SKM-1 (cell line): ENCODE data around the gene PLAAT3.
"Not testable (repeated sequence)": the region's sequence is repeated elsewhere in the genome, so short reads cannot be mapped to it uniquely, and the experiment has no call there.

Experiments
- DNase-seq: peaks from one replicate; lab custom pipeline; 2025; ENCODE audit not compliant: unreplicated experiment; lab: John Stamatoyannopoulos, UW

The PLAAT3 gene

DNA sequence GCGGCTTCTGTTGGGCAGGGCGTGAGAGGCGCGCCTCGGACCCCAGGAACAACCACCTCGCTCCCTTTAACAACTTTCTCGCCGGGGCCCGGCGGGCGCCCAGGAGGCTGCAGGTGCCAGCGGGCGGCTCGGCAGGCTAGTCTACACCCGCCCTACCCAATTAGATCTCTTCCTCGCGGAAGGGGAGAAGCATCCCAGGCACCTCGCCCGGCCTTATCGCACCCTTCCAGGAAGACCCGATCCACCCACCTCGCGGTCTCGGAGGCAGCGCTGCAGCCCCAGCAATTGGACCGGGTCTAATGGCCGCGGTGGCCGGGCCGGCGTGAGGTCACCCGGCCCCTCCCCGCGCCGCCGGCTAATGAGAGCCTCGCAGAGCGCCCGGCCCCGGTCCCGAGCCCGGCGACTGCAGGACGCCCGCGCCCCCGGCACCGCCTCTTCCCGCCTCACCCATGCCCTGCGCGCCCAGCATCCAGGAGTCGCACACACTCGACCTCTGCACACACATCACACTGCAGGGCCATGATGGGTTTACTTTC is at the start of gene PLAAT3:
Gene PLAAT3 (minus strand): TSS at position 298 of the 536 bp plus-strand sequence. CDS start 419 bp downstream, outside the sequence.
- no peak for DNase-seq

DNA sequence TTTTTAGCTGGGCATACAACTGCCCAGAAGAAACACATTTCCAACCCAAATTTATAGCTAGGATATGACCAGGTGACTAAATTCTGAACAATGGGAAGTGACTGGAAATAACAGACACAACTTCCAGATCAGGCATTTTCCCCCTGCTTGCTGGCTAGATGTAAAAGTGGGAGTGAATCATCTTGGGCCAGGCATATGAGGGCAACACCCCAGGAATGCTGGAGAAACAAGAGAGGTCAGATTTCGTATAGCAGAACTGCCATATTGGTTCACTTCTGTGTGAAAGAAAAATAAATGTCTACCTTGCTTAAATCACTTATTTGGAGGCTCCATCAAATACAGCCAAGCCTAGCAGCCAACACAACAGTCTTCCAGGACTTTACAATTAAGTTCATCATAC is 49.6 kb upstream of the PLAAT3 start:
- no peak for DNase-seq

DNA sequence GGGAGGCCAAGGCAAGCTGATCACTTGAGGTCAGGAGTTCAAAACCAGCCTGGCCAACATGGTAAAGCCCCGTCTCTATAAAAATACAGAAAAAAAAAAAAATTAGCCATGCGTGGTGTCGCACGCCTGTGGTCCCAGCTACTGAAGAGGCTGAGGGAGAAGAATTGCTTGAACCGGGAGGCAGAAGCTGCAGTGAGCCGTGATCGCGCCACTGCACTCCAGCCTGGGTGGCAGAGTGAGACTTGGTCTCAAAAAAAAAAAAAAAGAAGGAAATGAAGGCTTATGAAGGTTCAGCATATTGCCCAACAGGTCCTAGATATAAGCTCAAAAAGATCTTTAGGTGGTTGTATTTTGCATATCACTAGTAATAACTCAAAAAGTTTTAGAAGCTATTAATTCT is 46.7 kb upstream of the PLAAT3 start:
- DNase-seq = no peak

DNA sequence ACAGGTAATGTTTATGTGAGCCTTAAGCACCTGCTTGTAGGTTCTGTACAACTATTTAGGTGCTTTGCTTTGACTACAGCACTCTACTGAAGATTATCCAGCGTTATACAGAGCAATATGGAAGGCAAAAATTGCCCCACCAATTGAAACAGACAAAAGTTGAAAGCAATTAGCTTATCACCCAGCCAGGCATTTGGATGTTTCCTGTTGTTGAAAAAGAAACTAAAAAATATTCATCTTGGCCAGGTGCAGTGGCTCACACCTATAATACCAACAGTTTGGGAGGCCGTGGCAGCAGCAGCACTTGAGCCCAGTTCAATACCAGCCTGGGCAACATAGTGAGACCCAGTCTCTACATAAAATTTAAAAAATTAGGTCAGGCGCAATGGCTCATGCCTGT is 38.4 kb upstream of the PLAAT3 start:
- DNase-seq = no peak

DNA sequence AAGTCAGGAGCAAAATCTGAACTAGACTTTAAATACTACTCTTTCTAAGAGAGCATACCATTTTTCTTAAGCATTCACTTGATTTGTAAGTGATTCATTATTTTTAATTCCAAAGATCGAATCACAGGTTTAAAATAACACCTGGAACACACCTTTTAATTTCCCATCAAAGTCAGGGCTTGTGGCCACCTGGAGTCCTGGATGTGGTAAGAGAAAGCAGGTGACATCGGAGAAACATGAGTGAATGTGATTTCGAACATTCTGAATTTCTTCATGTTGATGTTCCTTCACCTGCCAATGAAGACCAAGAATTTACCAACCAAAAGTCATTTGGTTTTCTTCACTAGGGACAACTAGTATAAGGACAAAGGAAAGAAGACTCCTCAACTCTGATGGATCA is 29.0 kb upstream of the PLAAT3 start:
- no peak for DNase-seq

DNA sequence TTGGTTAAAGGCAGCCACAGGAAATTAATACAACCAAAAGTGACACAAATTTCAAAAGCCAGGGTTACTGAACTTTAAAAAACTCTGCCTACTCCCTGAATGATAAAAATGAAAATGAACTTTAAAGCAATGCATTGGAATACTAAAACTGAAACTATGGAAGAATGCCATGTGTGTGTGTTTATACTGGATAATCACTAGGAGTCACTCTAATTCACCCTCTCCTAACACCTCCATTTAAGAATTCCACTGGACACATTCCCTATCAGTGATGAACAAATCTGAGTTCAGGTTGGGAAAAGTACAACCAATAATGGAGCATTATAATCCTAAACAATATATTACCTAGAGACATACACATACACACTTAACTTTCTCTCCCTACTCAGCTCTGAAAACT is 27.5 kb upstream of the PLAAT3 start:
- no peak for DNase-seq

DNA sequence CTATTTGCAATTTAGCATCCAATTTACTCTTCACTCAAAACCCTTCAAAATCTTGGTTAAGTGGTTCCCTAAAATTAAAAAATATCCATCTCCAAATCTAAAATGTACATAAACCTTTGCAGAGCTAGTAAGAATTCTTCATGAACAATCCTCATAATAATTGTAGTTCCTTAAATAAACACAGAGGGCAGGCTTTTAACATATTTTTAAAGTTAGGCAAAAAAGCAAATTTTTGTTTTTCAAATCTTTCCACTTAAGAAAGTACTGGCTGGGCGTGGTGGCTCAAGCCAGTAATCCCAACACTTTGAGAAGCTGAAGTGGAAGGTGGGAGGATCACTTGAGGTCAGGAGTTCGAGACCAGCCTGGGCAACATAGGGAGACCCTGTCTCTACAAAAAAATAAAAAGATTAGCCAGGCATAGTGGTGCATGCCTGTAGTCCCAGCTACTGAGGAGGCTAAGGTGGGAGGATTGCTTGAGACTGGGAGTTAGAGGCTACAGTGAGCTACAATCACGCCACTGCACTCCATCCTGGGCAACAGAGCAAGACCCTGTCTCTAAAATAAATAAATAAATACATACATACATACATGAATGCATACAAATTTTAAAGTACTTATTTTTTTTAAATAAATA is 25.1 kb upstream of the PLAAT3 start:
- no peak for DNase-seq

DNA sequence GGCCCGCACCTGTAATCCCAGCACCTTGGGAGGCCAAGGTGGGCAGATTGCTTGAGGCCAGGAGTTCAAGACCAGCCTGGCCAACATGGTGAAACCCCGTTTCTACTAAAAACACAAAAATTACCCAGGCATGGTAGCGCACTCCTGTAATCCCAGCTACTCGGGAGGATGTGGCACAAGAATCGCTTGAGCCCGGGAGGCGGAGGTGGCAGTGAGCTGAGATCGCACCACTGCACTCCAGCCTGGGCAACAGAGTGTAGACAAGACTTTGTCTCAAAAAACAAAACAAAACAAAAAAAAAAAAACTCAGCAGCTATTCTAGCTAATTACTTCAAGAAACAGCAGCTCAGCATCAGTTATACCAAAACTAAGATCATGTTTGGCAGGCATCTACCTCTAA is 24.2 kb upstream of the PLAAT3 start:
- DNase-seq = not testable (repeated sequence)

DNA sequence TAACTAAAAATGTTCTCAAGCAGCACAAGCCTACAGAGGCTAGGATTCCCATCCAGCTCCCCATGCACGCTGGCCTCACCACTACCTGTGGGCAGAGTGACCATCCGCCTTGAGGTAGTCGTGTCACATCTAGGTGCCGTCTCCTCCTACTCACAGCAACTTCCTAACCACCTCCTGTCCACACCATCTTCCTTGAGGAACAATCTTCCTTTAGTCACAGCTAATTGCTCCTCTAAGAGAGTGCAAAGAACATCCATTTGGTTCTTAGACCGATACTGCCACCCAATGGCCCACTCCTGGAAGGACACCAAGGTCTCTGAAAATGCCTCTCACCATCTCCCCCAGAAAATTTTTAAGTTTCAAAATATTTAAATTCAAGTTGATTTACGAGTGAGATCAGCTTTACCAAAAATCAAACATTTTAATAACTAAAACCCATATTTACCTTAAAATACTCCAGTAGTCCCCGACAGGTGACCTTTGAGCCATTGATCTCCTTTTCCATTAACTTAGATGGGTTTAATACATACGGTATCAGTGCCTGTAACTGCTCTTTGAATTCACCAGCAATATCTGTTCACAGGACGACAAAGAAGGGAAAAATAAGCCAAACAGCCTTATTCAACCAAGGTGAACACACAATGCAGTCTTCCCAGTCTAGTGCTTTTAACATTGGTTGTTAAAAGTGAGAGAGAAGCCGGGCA is 21.7 kb upstream of the PLAAT3 start:
- DNase-seq = peak; percentile 56

DNA sequence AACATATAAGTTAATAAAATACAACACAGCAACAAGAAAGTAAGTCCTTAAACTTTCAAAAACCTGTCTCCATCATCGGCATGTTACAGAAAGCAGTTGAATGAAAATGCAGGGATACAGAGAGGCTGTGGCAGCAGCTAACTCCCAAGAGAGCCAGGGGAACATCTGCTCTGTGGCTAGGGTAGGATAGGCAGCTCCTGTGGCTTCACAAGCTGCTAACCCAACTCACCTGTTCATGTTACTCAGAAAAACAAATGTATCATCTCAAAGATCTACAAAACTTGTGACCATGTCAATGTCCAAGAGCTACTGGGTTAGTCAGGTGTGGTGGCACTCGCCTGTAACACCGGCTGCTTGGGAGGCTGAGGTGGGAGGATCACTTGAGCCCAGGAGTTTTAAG is 15.2 kb upstream of the PLAAT3 start:
- no peak for DNase-seq

DNA sequence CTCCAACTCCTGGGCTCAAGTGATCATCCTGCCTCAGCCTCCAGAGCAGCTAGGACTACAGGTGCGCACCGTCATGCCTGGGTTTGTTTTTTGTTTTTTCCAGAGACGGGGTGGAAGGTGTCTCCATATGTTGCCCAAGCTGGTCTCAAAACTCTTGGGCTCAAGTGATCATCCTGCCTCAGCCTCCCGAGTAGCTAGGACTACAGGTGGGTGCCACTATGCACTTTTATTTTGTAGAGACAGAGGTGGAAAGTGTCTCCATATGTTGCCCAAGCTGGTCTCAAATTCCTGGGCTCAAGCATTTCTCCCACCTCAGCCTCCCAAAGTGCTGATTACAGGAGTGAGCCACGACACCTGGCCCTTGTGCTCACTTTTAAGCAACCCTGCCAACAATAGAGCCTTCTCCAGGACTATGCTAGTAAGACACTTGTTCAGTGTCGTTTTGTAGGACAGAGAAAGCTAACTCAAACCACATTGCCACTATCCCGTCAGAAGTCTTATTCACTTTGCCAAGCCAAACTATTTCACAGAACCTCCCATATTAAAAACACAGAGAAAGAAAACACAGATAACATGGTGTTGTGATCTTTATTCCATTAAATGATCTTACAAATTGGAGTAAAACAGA is 9.4 kb upstream of the PLAAT3 start:
- DNase-seq = no peak

DNA sequence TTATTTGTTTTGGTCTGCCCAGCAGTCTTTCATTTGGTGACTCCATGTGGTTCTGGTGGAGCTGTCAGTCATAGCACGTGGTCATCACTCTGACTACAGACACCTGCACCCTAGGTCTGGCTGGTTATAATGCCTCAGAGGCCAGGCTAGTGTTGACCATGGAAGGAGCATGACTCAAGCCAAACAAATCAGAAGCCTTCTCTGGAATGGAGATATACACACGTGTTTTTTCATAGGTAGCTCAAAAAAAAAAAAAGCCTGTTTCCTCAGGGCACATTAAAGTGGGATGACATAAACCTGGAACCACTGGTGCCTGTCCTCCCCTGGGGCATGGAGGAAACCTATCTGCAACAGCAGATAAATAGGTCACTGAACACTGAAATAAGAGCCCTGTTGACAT is 8.1 kb upstream of the PLAAT3 start:
- no peak for DNase-seq

DNA sequence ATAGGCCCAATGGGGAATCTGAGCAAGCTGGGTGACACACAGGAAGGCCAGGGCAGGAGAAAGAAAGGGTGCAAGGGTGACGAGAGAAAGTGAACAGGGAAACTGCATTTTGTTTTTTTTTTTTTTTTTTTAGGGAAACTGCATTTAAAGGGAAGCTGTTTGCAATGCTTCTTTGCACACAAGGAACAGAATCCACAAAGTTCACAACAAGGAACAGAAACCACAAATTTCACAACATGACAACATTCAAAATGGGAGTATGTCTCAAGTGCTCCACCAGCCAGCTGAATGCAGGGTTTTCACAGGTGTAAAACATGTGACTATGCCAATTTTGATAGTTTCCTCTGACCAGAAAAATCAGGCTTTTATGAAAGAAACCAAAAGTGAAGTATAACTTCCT is 6.8 kb upstream of the PLAAT3 start:
- peak; percentile 75 for DNase-seq

DNA sequence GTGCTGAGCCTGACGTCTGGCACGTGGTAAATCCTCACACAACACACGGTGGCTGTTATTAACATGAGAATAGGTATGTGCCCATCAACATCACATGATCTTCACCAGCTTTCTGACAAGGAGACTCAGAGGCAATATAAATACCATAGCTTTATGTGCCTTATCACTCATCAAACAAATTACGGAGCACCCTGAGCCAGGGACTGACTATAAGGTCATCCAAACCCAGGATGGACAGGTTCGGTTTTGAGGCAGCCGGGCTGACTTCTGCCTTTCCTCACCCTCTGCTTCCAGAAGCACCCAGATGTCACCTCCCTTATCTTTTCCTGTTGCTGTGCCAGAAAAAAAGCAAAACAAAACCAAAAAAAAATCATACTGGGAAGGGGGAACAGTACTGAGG is 5.7 kb upstream of the PLAAT3 start:
- DNase-seq = no peak

DNA sequence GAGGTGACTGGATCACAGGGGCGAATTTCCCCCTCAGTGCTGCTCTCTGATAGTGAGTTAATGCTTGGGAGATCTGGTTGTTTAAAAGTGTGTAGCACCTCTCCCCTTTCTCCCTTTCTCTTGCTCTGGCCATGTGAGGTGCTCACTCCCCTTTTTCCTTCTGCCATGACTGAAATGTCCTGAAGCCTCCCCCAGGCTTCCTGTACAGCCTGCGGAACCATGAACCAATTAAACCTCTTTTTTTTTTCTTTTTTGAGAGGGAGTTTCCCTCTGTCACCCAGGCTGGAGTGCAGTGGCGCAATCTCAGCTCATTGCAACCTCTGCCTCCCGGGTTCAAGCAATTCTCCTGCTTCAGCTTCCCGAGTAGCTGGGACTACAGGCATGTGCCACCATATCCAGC is 3.5 kb upstream of the PLAAT3 start:
- DNase-seq = not testable (repeated sequence)

DNA sequence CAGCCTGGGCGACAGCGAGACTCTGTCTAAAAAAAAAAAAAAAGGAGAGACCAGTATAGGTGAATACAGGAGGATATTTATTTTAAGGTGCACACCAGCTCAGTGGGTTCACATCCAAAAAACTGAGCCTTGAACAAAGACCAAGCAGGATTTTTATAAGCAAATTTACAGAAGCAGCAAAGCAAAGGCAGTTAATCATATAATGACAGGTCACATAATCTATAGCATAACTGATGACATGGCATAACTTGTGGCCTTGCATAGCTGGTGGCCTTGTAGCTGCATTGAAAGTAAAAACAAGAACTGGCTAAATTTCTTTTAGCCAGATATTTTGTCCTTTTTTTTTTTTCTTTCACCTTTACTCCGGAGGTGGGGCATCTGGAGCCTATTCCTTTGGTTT is 2.7 kb upstream of the PLAAT3 start:
- DNase-seq = no peak

DNA sequence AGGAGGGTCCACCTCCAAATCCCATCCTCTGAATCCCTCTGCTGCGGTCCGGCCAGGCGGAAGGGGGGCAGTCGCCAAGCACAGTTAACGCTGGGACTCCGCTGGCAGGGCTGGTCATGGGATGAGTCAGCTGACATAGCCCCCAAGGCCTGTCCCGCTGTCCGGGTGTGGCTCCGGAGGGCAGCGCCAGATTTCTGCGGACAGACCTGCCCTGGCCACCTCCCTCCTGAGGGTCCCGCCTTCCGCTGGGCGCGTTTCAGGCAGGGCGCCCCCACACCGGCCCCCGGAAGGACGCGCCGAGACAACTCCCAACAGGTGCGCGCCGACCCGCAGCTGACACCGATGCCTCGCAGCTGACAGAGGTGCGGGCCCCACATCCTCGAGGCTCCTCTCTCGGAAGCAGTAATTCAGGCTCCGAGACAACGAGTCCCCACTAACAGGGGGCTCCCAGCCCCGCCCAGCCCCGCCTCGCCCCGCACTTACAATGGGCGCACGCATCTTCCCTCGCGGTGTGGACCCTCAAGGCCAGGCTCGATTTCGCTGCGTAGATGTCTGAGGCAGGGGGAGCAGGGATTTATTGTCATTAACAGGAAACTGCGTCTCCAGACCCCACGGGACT is 607 bp downstream of the PLAAT3 start:
- DNase-seq = no peak

DNA sequence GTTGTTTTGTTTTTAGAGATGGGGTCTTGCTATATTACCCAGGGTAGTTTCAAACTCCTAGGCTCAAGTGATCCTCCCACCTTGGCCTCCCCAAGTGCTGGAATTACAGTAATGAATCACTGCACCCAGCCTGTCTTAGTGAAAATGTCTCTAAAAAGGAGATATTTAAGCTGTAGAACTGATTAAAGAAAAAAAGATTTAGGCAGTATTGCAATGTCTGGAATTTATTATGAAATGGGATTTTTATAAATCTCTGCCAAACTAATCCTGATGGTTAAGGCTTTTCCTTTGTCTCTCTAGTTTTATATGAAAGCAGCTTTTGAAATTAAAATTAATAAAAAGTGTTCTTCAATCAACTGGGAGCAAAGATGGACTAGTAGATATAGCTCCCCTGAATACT is 2.1 kb downstream of the PLAAT3 start:
- DNase-seq = no peak

DNA sequence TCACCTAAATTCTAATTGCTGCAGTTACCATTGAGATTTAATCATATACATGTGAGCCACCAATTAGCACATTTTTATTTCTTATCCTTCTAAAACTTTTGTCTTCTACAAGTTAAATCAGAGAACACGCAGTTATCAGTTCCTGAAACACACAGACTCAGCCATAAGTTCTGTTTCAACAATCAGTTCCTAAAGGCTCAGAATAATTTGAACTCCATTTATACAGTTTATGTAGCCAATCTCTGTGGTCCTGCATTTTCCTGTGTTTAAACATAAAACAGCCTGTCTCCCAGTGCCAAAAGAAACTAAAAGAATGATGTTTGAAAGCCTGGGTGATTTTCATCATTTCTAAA is 2.9 kb downstream of the PLAAT3 start:
- DNase-seq = no peak

DNA sequence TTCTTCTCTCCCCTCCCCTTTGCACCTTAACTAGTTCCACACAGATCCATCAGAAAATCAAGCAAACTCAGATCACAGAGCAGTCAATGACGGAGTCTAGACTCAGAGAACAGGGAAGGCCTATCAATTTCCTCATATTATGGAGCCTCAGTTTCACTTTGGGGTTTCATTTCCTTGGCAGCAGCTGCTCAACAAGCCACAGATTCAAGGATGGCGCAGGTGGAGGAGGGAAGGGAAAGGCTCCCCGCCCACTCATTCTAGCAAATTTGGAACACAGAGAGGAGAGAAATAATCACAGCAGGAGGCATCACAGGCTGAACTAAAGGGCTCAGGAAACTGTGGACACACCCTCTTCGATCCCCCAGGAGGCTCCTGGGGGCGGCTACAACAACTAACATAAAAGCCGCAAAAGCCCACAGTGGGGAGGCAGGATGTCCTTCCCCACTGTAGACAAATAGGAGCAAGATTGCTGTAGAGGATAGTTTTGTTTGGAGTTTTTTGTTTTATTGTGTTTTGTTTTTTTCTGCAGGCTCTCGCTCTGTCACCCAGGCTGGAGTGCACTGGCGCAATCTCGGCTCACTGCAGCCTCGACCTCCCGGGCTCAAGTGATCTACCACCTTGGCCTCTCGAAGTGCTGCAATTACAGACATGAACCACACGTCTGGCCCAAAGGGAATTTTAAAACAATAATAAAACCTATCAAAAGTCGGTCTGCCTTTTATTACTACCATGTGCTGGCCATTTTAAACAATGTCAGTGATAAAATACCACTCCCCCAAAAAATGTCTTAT is 3.4 kb downstream of the PLAAT3 start:
- DNase-seq = no peak

DNA sequence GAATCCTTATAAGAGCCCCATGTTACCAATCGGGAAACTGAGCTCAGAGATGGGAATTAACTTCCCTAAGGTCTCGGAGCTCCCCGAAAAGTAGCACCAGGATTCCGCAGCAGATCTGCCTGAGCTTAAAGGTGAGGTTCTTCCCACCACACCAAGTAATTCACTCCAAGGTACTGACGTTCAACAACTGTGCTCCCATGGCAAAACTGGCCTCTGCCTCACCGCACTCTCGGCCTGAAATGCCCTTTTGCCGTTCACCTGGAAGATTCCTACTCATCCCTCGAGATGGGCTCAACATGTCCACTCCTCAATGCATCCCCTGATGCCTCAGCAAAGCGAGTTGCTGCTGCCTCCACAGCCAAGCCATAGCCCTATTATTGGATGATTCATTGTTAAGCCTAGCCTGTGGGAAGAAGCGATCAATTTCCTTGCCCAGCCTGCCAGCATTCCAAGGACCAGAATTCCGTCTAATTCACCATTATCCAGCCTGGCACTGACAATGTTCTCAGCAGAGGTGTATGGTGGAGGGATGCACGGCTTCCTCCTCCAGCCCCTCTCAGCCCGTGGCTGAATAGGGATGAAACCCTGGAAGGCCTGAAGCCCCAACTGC is 4.2 kb downstream of the PLAAT3 start:
- DNase-seq = no peak
